Left lung (tissue), 10 donors: ENCODE measurements around the gene APMAP. TPM values are rescaled to one million over a fixed set of nuclear protein-coding genes. Genes with fewer than 3 reads are reported as not detected.

Experiments
- ATAC-seq: fragments of 200-7000 bp; cut with Tn5 transposase; one replicate; pipeline ENCODE4 v1.9.1; 2020; ENCODE audit warnings: moderate library complexity
- DNase-seq, 4 donors: peaks; one replicate each; pipeline ENCODE4 v3.0.0-alpha.2; 2013 to 2020
- H3K27ac ChIP-seq, 2 donors: fragments of 200-600 bp; sonication (generic) in 1 of 2; one replicate each; pipeline versions ENCODE4 v1.5.0 to v1.8.0; 2020 to 2021
- H3K27me3 ChIP-seq, 2 donors: fragments of 200-600 bp; sonication (generic) in 1 of 2; one replicate each; pipeline versions ENCODE4 v1.5.0 to v1.8.0; 2020 to 2021
- H3K36me3 ChIP-seq, 2 donors: fragments of 200-600 bp; sonication (generic) in 1 of 2; one replicate each; pipeline versions ENCODE4 v1.5.0 to v1.8.0; 2020 to 2021
- H3K4me1 ChIP-seq, 2 donors: fragments of 200-600 bp; one replicate each; pipeline ENCODE4 v1.8.0; 2021
- H3K4me3 ChIP-seq, 2 donors: fragments of 200-600 bp; sonication (generic) in 1 of 2; one replicate each; pipeline versions ENCODE4 v1.5.0 to v1.8.0; 2020 to 2021; ENCODE audit warnings: mild to moderate bottlenecking in 1 of 2
- H3K9me3 ChIP-seq, 2 donors: fragments of 200-600 bp; sonication (generic) in 1 of 2; one replicate each; pipeline versions ENCODE4 v1.5.0 to v1.8.0; 2020 to 2021
- intact Hi-C, 2 donors: fragments of 100-400 bp; cut with DNase I; formaldehyde crosslinking; loops; one replicate each; pipeline versions ENCODE4 v1.11.2 to v1.14.2; 2022
- polyA plus RNA-seq, 6 donors: library from polyadenylated mRNA; unstranded; fragments of 120-200 nt; gene quantifications; one replicate each; pipeline ENCODE4 v1.2.1, GENCODE V29; 2013; ENCODE audit not compliant: insufficient read length in 6 of 6
- total RNA-seq, 2 donors: library from RNA; stranded (reverse); fragmentation: NEBNext Ultra II Directional; extraction: Animal tissue kit (Norgen Biotek cat#: 25700); gene quantifications; one replicate each; pipeline ENCODE4 v1.2.1, GENCODE V29; 2021
- TF ChIP-seq, protein P1 (sequence below), 2 donors: fragments of 200-600 bp; sonication (generic) in 1 of 2; IDR thresholded peaks; one replicate each; pipeline versions ENCODE4 v1.5.0 to v1.8.0; 2021; ENCODE audit warnings: antibody characterized with exemption in 2 of 2
- donor health status: DM: no; HTN: yes; CAD: no.
- donor health status: DM: no; HTN: no; CAD: no.

APMAP gene
- total and polyA plus RNA-seq, 8 donors = 76.2 to 90.2 (median 83.1) TPM

GRCh38 chr20:24963672-24964505 lies 28.7 kb downstream of the APMAP start:
- Histone ChIP-seq H3K4me1 (no peaks in the 10 kb centered on the region), H3K9me3 (no peaks in the 10 kb centered on the region), H3K27ac (no peak overlapping the region), H3K36me3 (peaks cover 0 to 97% of the 10 kb centered on the region in 2 donors), H3K4me3 (no peak overlapping the region), H3K27me3 (no peaks in the 10 kb centered on the region)
- intact Hi-C loops = no loop called here
- DNase-seq (no peak), ATAC-seq (no peak)
- TF ChIP-seq, protein P1, sequence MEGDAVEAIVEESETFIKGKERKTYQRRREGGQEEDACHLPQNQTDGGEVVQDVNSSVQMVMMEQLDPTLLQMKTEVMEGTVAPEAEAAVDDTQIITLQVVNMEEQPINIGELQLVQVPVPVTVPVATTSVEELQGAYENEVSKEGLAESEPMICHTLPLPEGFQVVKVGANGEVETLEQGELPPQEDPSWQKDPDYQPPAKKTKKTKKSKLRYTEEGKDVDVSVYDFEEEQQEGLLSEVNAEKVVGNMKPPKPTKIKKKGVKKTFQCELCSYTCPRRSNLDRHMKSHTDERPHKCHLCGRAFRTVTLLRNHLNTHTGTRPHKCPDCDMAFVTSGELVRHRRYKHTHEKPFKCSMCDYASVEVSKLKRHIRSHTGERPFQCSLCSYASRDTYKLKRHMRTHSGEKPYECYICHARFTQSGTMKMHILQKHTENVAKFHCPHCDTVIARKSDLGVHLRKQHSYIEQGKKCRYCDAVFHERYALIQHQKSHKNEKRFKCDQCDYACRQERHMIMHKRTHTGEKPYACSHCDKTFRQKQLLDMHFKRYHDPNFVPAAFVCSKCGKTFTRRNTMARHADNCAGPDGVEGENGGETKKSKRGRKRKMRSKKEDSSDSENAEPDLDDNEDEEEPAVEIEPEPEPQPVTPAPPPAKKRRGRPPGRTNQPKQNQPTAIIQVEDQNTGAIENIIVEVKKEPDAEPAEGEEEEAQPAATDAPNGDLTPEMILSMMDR (IDR thresholded peaks at IDR 0.05) = no peak

DNA sequence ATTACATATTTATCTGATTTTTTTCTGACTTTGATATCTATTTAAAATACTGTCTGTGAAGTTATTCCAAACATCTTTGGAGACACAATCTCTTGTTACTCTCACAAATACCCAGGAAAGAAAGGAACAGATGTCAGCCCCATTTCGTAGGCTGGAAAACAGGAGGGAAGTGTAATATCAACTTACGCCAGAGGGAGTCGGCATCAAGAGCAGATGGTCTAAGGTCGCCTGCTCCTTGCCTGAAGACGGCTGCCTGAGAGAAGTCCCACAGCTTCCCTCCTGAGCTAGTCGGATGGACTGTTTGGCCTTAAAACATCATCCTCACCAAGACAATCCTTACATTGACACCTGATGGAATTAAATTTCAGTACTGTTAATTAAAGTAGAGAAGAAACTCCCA lies 30.0 kb downstream of the APMAP start:
- H3K4me1 ChIP-seq = no peaks in the 10 kb centered on the region
- no peak overlapping the region for H3K4me3 ChIP-seq
- no peak overlapping the region for H3K27ac ChIP-seq
- no peaks in the 10 kb centered on the region for H3K9me3 ChIP-seq
- DNase-seq (no peak), ATAC-seq (no peak)
- intact Hi-C loops = no loop called here
- TF ChIP-seq, protein P1 (IDR thresholded peaks at IDR 0.05) = no peak
- H3K36me3 ChIP-seq = peaks cover 0 to 97% of the 10 kb centered on the region in 2 donors
- no peaks in the 10 kb centered on the region for H3K27me3 ChIP-seq

DNA sequence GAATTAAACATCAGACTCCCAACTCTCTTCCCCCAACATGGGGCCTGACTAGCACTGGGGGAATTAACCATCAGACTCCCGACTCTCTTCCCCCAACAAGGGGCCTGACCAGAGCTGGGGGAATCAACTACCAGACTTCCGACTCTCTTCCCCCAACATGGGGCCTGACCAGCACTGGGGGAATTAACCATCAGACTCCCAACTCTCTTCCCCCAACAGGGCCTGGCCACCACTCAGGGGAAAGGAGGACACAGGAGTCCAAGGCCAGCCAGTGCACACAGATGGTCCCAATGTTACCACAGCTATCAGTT lies 30.4 kb downstream of the APMAP start:
- no peak for ATAC-seq
- Histone ChIP-seq H3K27me3 (no peaks in the 10 kb centered on the region), H3K27ac (no peak overlapping the region), H3K4me3 (no peak overlapping the region), H3K4me1 (no peaks in the 10 kb centered on the region), H3K9me3 (no peaks in the 10 kb centered on the region), H3K36me3 (peaks cover 0 to 97% of the 10 kb centered on the region in 2 donors)
- intact Hi-C loops = no loop called here
- TF ChIP-seq, protein P1 (IDR thresholded peaks at IDR 0.05) = no peak
- DNase-seq = no peak

DNA sequence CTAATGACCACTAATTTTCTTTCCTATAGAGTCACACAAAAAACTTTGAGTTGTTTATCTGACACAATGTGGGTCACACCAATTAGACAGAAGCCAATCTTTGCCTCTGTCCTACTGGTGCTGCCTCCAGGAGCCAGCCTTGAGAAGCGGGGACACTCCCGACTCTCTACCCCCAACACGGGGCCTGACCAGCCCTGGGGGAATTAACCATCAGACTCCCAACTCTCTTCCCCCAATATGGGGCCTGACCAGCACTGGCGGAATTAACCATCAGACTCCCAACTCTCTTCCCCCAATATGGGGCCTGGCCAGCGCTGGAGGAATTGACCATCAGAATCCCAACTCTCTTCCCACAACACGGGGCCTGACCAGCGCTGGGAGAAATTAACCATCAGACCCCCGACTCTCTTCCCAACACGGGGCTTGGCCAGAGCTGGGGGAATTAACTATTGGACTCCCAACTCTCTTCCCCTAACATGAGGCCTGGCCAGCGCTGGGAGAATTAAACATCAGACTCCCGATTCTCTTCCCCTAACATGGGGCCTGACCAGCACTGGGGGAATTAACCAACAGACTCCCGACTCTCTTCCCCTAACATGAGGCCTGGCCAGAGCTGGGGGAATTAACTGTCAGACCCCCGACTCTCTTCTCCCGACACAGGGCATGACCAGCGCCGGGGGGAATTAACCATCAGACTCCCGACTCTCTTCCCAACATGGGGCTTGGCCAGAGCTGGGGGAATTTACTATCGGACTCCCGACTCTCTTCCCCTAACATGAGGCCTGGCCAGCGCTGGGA lies 31.0 kb downstream of the APMAP start:
- no peak for ATAC-seq
- TF ChIP-seq, protein P1 (IDR thresholded peaks at IDR 0.05) = no peak
- Histone ChIP-seq H3K9me3 (no peaks in the 10 kb centered on the region), H3K27me3 (no peaks in the 10 kb centered on the region), H3K4me1 (no peaks in the 10 kb centered on the region), H3K27ac (peak overlapping the region in 1 of 2 donors; percentile 15), H3K4me3 (no peak overlapping the region), H3K36me3 (peaks cover 0 to 94% of the 10 kb centered on the region in 2 donors)
- DNase-seq = no peak
- intact Hi-C loops = no loop called here

GRCh38 chr20:24960861-24961260 lies 31.7 kb downstream of the APMAP start:
- ATAC-seq = no peak
- Histone ChIP-seq H3K9me3 (no peaks in the 10 kb centered on the region), H3K27me3 (no peaks in the 10 kb centered on the region), H3K36me3 (peaks cover 0 to 94% of the 10 kb centered on the region in 2 donors), H3K27ac (peak overlapping the region in 1 of 2 donors; percentile 53), H3K4me3 (no peak overlapping the region), H3K4me1 (no peaks in the 10 kb centered on the region)
- TF ChIP-seq, protein P1 (IDR thresholded peaks at IDR 0.05) = no peak
- peak in 1 of 4 donors; percentile 33 for DNase-seq
- intact Hi-C loops = no loop called here
